NB4 (cell line): ENCODE measurements around the gene TBCK.
"Not testable (repeated sequence)": the region's sequence is repeated elsewhere in the genome, so short reads cannot be mapped to it uniquely, and the experiment has no call there.

Experiments
- DNase-seq: peaks from one replicate; pipeline ENCODE4 v3.0.0; 2010; ENCODE audit warnings: low read depth
- H3K4me3 ChIP-seq: one replicate; pipeline ENCODE4 v1.5.1; 2011; ENCODE audit warnings: mild to moderate bottlenecking, low read depth, low read length, moderate library complexity
- MYC ChIP-seq: IDR thresholded peaks from 2 replicates; pipeline ENCODE4 v1.6.1; 2011; ENCODE audit warnings: low read depth, low read length
- POLR2A ChIP-seq: IDR thresholded peaks from 2 replicates; pipeline ENCODE4 v1.6.1; 2011; ENCODE audit warnings: mild to moderate bottlenecking; ENCODE audit not compliant: insufficient read length; ENCODE audit errors: extremely low read depth
- TF ChIP-seq, protein P1 (sequence below): IDR thresholded peaks from 2 replicates; pipeline ENCODE4 v1.6.1; 2011; ENCODE audit warnings: low read depth, low read length
- TF ChIP-seq, protein P2 (sequence below): IDR thresholded peaks from one replicate; pipeline ENCODE4 v1.5.1; 2012; ENCODE audit warnings: low read depth, low read length

The TBCK gene

DNA sequence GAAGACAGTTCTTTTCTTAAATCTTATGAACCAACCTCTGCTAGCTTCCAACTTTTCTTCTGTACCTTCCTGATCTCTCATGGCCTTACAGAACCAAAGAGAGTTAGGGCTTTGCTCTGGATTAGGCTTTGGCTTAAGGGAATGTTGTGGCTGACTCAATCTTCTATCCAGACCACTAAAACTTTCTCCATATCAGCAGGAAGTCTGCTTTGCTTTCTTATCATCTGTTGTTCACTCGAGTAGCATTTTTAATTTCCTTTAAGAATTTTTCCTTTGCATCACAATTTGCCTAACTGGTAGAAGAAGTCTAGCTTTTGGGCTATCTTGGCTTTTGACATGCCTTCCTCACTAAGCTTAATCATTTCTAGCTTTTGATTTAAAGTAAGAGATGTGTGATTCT is 167.0 kb downstream of the TBCK start:
- TF ChIP-seq, protein P1, sequence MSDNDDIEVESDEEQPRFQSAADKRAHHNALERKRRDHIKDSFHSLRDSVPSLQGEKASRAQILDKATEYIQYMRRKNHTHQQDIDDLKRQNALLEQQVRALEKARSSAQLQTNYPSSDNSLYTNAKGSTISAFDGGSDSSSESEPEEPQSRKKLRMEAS: no peak
- no peak for TF ChIP-seq MYC
- TF ChIP-seq, protein P2, sequence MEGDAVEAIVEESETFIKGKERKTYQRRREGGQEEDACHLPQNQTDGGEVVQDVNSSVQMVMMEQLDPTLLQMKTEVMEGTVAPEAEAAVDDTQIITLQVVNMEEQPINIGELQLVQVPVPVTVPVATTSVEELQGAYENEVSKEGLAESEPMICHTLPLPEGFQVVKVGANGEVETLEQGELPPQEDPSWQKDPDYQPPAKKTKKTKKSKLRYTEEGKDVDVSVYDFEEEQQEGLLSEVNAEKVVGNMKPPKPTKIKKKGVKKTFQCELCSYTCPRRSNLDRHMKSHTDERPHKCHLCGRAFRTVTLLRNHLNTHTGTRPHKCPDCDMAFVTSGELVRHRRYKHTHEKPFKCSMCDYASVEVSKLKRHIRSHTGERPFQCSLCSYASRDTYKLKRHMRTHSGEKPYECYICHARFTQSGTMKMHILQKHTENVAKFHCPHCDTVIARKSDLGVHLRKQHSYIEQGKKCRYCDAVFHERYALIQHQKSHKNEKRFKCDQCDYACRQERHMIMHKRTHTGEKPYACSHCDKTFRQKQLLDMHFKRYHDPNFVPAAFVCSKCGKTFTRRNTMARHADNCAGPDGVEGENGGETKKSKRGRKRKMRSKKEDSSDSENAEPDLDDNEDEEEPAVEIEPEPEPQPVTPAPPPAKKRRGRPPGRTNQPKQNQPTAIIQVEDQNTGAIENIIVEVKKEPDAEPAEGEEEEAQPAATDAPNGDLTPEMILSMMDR: no peak
- no peak for TF ChIP-seq POLR2A

DNA sequence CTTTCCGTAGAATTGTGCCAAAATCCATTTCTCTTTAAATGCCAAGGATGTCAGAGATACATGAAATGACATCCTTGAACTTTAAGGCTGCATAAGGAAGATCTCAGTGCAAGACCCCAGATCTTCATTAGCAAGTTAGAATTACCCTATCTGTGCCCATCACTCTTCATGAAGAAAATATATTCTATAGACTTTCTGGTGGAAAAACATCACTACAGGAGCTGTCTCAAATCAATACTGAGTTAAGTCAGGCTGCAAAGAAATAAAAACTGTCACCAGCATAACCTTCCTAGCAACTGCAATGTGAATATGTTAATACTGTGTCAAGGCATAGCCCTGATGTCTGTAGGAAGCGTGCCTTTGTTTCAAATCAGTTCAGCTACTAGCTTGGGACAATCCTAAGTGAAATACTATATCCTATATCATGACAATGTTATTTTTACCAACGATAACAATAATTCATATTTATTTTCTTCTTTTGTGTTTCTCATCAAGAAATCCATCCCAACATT is 173.3 kb downstream of the TBCK start:
- no peak for TF ChIP-seq POLR2A
- TF ChIP-seq, protein P1: no peak
- TF ChIP-seq, protein P2: no peak
- TF ChIP-seq MYC: no peak
- DNase-seq: no peak
- no peak overlapping the region for H3K4me3 ChIP-seq

More for the DNA sequence above, 167.0 kb downstream of the TBCK start:
- no peak overlapping the region for H3K4me3 ChIP-seq
- no peak for DNase-seq

DNA sequence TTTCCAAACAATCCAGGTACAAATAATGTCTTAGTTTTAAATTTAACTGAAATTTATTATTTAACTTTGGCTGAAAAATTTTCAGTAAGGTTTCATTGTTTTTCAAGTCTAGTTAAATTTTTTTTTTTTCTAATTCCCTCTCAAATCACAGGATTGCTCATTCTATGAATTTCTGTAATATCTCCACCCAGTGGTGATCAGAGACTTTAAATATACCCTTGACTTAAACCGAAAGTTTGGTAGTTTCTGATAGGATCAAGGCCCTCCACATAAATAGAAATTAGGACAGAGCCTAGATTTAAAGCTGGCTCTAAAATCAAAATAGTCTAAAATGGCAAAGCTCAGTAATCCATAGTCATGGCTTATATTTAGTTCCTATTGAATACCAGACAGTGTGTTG is 175.4 kb downstream of the TBCK start:
- H3K4me3 ChIP-seq: no peak overlapping the region
- no peak for TF ChIP-seq POLR2A
- TF ChIP-seq, protein P2: no peak
- no peak for TF ChIP-seq MYC
- TF ChIP-seq, protein P1: no peak

DNA sequence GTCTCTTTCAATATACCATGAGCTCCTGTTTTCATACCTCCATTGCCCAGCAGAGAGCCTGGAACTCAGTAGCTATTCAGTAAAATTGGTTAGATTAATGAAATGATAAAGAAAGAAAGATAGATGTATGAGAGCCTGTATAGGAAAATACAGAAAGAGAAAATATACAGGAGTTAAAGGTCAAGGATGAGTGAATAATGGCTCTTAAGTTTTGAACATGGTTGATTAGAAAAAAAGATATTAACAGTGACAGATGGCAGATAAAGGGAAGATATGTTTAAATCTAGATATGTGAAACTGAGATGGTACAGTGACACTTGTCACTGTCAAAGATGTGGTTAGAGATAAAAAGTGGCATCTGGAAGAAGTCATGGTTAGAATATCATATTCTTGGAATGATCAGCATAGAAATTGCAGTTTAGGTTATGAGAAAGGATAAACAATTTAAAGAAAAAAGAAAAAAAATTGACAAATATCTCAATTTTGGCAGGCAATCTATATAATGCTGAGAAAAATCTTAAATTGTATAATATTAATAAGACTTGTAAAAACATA is 179.2 kb downstream of the TBCK start:
- TF ChIP-seq, protein P1: no peak
- TF ChIP-seq MYC (no peak), POLR2A (no peak)
- TF ChIP-seq, protein P2: no peak
- DNase-seq: no peak

More for the DNA sequence above, 175.4 kb downstream of the TBCK start:
- no peak for DNase-seq

DNA sequence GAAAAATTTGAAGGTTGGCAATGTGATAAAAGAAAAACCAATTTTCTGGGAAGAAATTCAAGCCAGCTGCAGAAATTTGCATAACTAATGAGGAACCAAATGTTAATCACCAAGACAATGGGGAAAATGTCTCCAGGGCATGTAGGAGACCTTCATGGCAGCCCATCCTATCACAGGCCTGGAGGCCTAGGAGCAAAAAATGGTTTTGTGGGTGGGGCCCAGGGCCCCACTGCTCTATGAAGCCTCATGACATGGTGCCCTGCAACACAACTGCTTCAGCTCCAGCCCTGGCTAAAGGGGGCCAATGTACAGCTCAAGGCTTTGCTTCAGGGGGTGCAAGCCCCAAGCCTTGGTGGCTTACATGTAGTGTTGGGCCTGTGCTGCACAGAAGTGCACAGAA is 184.0 kb downstream of the TBCK start:
- TF ChIP-seq POLR2A (no peak), MYC (no peak)
- TF ChIP-seq, protein P2: no peak
- TF ChIP-seq, protein P1: no peak
- no peak overlapping the region for H3K4me3 ChIP-seq
- DNase-seq: no peak

More for the DNA sequence above, 179.2 kb downstream of the TBCK start:
- no peak overlapping the region for H3K4me3 ChIP-seq

DNA sequence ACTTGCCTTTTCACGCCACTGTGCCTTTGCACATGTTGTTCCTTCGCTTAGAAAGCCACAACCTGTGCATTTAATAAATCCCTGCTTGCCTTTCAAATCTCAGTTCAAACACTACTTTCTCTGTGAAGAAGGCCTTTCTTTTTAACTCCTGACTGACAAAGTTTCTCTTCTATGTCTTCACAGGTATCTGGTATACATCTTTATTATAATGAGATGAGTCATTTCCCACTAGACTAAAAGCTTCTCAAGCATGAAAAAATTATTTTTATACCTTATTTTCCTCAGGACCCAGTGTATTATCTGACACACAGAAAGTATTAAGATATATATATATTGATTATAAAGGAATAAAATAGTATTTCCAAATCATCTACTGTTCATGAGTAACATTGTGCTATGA is 189.9 kb downstream of the TBCK start:
- TF ChIP-seq, protein P2: no peak
- TF ChIP-seq, protein P1: no peak
- TF ChIP-seq POLR2A (no peak), MYC (no peak)
- no peak for DNase-seq
- no peak overlapping the region for H3K4me3 ChIP-seq

DNA sequence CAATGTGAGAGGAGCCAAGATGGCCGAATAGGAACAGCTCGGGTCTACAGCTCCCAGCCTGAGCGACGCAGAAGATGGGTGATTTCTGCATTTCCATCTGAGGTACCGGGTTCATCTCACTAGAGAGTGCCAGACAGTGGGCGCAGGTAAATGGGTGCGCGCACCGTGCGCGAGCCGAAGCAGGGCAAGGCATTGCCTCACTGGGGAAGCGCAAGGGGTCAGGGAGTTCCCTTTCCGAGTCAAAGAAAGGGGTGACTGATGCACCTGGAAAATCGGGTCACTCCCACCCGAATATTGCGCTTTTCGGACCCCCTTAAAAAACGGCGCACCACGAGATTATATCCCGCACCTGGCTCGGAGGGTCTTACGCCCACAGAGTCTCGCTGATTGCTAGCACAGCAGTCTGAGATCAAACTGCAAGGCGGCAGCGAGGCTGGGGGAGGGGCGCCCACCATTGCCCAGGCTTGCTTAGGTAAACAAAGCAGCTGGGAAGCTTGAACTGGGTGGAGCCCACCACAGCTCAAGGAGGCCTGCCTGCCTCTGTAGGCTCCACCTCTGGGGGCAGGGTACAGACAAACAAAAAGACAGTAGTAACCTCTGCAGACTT is 196.0 kb downstream of the TBCK start:
- H3K4me3 ChIP-seq, DNase-seq: not testable (repeated sequence)
